ENCODE measurements around the gene NPW.

NPW gene

DNA sequence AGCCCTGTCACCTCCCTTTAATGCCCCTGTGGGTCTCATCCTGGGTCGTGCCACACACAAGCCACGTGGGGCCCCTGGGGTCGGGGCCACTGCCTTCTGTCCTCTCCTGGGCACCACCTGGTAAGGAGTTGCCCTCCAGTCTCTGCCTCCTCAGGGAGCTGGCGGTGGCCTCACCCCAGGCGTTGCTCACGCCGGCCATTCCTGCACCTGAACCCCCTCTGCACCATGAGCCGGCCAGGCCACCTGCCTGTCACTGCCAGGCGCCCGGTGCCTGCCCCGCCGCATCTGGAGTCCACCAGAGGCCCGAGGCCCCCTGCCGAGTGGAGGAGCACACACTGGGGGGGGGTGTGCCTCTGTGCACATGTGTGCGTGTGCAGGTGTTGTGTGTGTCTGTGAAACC, 17.5 kb downstream of the NPW start:
- DNase-seq: no peak

DNA sequence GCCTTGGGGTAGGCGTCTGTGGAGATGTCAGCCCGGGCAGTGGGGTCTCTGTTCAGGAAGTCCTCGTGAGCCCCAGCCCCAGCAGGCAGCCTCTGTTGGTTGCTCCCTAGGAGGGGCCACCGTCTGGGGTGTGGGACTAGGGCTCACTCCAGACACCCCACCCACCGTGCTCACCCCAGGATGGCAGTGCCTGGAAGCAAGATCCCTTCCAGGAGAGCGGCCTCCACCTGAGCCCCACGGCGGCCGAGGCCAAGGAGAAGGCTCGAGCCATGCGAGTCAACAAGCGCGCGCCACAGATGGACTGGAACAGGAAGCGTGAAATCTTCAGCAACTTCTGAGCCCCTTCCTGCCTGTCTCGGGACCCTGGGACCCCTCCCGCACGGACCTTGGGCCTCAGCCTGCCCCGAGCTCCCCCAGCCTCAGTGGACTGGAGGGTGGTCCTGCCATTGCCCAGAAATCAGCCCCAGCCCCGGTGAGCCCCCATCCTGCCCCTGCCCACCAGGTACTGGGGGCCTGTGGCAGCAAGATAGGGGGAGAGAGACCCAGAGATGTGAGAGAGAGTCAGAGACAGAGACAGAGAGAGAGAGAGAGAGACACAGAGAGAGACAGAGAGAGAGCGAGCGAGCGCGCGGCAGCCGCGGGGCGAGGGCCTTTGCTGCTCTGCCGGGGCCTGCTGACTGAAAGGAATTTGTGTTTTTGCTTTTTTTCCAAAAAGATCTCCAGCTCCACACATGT, 18.2 kb downstream of the NPW start:
- DNase-seq: no peak

DNA sequence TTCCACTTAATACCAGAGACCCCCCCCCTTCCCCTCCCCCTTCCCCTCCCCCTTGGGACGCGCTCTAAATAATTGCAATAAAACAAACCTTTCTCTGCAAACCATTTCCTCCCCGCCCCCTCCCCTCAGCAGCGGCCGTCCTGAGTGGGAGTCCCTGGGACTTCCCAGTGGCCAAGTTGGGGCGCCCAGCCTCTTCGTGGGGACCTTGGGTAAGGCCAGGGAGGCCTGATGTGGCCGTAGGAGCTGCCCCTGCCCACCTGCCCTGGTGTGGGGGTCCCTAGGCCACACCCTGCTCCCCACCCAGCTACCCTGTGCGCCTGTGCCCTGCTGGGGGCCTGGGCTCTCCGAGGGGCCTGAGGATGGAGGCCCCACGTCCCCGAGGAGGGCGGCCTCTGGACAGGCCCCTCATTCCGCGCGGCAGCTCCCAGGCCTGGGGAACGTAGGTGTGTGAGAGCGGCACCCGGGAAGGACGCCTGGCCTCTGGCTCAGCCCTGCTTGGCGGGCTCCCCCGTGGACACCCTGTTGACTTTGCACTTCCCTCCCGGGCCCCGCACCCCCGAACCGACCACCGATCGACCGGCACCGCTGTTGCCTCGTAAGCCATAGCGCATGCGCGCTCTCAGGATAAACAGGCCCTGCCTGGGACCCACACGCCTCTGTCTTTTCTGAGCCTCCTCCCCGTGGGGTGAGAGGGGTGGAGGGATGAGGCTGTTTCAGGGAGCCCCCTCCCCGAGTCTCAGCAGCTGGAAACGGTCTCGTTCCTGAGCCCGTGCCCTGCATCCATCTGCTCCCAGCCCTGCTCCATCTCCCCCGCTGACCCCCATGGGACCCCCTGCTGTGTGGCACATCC, 19.0 kb downstream of the NPW start:
- DNase-seq: no peak

DNA sequence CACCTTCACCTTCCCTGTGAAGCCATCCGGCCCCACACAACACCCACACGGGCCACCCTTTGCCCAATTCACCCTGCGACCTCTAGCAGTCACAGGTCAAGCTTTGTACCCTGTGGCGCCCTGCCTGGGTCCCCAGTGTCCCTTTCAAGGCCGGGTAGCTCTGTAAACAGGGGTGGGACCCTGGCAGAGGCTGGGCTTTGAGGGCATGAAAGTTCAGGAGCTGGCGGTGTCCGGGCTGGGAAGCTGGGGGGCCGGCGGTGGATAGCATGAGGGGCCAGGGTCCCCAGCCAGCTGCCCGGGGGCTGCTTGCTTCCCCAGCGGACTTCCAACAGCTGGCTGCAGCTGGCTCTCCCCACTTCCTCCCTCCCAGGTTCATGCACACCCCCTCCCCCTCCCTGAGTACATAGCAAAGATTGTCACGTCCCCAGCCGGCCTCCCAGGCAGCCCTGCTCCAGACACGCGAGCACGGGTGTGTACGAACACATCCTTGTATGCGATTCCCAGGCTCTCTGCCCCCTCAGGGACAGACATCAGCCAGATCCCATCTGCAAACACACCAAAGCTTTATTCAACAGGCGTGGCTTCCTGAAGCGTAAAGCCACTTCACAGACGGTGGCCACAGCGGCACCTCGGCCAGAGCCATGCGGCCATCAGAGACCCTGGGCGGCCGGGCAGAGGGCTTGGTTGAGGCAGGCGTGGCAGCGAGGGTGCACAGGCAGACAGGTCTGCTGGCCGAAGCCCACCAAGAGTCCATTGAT, 19.9 kb downstream of the NPW start:
- DNase-seq: peak; percentile 79

DNA sequence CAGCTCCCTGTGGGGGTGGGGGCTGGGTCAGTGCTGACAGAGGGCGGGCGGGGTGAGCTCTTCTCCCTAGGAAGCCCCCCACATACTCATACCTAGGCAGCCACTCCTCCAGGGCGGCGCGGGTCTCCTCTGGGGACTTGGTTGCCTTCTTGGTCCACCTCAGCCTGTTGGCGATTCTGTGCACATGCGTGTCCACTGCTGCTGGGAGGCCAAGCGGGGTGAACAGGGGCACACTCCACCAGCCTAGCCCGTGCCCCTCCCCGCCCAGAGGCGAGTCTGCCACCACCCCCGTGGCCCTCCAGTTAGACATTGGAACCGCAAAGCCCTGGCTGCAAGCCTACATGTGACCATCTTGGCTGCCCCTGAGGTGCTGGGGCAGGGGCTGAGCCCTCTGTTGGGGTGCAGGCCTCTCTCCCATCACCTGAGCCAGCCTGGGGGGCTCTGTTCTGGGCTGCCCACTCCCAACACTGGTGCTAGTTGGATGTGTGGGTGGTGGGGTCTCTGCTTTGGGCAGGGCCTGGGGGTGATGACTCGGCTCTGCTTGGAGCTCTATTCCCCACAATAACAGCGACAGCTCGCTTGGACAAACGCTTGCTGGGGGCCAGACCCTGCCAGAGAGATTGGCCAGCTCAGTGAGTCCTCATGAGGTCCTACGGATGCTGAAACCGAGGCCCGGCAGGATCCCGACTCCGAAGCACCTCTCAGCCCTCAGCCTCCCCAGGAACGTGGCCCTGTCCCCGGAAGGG, 20.6 kb downstream of the NPW start:
- DNase-seq: no peak

DNA sequence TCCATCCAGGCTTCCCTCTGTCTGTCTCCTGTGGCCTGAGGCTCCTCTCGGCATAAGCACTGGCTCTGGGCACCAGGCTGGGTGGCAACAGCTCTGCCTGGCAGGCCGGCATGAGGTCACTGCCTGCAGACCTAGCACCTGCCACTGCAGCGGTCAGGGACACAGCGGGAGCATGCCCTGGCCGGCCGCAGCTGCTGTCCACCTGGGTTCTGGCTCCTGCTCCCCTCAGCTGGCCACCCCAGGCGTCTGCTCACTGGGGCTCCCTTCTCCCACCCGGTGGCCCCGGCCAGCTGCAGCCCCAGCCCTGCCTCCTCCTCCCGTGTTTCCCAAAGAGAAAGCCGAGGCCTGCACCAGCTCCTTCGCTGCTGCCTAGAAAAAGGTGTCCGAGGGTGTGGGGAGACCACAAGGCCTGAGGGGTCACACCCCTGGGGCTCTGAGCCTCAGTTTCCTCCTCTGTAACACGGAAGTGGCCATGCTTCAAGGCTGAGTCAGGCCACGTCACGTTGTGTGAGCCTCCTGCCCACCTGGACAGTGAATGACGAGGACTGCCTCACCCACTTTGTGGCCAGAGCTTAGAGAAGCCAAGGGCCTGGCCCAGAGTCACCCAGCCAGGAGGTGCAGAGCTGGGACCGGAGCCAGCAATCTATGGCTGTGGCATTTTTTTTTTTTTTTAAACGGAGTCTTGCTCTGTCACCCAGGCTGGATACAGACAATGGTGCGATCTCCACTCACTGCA, 21.4 kb downstream of the NPW start:
- peak; percentile 48 for DNase-seq

DNA sequence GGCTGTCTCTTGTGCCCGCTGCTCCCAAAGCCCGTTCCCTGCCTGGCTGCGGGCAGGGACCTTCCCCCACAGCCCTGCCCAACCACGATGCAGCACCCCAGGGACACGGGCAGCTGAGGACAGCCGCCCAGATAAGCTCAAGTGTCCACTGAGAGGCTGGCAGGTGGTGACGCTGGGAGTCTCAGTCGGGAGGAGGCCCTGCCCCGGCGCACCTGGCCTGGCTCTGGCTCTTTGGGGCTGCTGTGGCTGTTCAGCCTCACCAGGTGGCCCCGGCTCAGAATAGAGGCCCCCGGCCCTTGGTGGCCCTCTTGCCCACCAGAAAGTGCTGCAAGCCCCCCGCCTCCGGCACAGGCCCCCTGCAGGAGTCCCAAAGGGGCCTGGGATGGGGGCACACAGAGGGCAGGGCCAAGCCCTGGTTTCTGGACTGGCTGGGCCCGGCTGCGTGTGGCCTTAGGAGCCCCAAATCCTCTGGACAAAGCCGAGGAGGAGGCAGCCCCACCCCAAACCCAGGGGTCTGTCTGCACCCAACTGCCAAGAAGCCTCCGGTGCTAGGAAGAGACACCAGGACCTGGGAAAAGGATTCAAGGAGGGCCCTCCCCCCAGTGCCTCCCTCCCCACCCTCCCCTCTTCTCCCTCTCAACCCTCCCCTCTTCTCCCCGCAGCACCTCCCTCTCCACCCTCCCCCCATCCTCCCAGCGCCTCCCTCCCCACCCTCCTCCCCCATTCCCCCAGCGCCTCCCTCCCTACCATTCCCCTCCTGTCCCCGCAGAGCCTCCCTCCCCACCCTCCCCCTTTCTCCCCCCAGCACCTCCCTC, 22.8 kb downstream of the NPW start:
- DNase-seq: peak; percentile 92

DNA sequence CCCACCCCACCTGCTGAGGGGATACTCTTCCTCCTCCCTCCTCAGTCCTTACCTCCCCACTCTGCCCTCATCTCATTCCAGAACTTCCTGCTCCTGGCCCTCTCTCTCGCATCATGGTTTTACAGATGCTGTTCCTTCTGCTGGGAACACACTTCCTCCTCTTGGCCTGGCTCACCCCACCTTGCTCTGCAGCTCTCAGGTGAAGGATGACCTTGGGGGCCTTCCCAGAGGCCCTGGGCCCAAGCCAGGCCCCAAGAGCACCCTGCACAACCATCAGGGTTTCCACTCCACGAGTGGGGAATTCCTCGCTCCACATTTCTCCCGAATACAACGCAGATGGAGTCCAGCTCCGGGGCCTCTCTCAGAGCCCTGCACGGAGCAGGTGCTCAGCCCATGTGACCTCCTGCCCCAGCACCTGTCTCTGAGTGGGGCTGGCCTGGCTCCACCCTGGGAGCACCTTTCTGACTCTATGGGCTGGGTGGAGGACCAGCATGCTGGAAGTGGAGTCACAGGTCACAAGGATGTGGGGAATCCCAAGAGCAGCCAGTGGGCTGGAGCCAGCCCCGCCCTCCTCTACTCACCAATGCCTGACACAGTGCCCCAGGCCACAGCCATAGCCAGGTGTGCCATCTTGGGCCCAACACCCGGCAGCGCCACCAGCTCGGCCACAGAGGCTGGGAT, 23.5 kb downstream of the NPW start:
- peak; percentile 87 for DNase-seq

DNA sequence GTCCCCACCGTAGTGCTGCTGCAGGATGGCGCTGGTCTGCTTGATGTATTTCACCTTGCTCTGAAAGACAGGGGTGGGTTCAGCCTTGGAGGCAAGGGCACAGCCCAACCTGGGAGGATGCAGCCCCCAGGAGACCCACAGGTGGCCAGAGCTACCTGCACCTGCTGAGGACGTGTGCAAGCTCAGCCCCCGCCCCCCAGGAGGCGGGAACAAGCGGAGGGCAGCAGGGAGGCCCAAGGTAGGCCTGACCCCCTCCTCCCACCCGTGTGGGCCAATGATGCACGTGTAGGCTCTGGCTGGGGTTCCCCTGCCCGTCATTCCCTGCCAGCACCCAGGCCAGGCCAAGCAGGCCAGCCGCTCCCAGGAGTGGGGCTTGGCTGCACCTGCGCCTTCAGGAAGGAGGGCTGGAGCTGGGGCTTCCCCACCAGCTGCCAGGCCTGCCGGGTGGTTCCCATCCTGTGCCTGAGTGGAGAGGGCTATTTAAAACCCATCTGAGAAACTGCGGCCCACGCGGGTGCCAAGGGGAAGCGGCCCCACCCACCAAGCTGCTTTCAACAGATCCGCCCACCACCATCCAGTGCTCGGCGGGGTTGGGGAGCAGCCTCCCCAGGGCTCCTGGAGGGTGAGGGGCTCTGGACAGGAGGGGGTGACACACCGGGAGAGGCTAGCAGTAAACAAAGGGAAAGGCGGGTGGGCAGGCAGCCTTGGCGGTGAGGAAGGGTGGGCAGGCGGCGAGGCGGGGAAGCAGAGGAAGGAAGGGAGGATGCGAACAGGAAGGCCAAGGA, 24.3 kb downstream of the NPW start:
- peak; percentile 82 for DNase-seq

DNA sequence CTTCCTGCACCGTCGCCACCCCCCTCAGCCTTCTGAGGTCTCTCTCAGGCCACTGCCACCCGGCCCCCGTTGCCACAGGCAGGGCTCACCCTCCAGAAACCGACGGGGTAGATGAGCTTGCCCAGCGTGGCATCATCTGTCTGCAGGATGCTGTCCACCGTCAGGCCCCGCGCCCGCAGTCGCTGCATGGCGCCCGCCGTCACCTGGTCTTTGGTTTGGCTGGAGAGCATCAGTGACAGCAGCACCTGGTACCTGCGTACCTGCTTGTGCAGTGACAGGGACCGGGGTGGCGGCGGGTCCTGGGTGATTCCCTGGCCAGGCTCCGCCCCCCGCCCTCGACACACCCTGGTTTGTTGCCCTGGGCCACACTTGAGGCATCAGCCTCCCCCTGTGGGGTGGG, 25.0 kb downstream of the NPW start:
- no peak for DNase-seq

DNA sequence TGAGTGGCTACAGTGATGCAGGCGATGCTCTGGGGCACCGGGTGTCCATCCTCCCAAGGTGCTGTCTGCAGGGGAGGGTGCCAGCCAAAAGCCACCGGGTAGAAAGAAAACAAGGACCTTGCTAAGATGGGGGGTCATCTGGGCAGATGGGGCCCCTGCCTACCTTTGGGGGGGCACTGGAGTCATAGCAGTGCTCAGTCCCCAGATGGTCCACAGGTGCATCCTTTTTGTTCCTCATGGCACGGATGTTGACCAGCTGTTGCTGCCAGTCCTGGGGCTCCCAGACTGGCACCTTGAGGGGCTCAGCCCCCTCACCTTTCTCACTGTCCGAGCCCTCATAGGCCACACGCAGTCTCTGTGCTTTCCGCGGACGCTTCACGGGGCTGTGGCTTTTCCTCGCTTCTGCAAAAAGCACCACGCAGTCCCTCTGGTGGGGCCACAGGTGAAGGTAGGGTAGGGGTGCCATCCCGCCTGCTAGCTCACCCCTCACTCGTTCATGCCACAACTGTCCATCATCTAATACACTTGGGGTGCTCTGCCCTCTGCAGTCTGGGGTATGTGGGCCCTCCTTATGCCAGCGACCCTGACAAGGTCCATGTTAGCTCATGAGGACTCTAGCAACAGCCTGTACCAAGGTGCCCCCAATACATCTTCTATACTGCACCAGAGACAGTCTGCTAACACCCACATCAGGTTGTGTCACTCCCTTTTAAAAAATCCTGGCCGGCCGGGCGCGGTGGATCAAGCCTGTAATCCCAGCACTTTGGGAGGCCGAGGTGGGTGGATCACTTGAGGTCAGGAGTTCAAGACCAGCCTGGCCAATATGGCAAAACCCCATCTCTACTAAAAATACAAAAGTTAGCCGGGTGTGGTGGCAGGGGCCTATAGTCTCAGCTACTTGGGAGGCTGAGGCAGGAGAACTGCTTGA, 26.6 kb downstream of the NPW start:
- DNase-seq: no peak

DNA sequence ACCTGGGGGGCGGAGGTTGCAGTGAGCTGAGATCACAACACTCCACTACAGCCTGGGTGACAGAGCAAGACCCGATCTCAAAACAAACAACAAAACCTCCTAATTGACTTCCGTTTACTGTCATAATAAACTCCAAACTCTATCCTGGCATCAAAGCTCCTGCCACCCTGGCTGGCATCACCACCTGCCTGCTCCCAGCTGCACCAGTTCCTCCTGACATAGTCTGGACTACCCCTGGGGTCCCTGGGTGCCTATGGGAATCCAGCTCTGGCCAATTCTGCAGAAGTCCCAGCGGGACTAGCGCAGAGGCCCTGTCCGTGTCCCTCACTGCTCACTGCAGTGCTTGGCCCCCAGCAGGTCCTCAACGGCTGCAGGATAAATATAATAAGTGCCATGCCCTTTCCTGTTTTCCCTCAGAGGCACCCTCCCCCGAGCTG, 27.3 kb downstream of the NPW start:
- DNase-seq: peak; percentile 72

DNA sequence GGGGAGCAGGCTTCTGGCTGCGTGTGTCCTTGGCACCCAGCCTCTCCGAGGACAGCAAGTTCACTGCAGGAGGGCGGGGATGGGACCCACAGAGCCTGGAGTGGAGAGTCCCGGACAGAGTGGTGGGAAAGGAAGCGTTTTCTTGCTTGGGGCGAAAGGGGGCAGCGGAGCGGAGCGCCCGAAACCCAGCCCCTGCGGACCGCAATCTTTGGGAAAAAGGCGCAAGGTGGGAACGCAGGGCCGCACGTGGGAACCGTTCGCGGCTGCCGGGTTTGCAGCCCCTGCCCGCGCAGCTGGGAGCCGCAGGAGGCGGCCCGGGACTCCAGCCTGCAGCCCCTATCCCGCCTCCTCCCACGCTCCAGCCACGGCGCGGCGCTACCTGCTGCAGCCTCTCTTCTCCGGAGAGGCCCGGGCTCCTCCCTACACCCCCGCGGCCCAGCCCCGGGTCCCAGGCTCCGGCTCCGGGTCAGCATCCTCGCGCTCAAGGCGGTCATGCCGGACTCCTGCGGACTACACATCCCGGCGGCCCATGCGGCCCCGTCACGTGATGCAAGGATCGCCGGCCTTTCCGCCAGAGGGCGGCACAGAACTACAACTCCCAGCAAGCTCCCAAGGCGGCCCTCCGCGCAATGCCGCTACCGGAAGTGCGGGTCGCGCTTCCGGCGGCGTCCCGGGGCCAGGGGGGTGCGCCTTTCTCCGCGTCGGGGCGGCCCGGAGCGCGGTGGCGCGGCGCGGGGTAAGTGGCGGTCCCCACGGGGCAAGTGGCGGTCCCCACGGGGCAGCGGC, 27.9 kb downstream of the NPW start, which contains the start of the genes NTHL1 and TSC2:
Gene NTHL1, minus strand, starts transcription at position 505 of the 786 bp plus-strand sequence. Its CDS starts 11 bp downstream, at position 494.
Gene TSC2, plus strand, starts transcription at position 656 of the 786 bp plus-strand sequence. CDS start 631 bp downstream, outside the sequence.
- DNase-seq: peak; percentile 92

DNA sequence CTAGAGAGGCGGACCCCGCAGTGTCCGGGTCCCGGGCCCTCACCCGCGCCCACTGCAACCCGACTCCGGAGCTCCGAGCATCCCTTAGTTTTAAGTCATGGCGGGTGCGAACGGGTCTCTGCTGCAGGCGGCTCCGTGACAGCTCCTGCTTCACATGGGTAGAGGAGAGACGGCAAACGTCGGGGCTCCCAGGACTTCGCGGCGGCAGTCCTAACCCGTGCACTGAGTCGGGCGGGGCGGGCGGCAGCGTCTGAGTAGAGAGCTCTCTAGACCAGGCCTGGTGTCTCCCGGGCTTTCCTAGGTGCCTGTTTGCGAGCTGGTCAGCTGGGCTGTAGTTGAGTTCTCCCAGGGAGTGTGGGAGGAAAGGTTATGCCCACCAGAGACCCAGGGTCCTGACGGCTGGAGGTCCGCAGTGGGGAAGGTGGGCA, 28.5 kb downstream of the NPW start:
- DNase-seq: no peak

DNA sequence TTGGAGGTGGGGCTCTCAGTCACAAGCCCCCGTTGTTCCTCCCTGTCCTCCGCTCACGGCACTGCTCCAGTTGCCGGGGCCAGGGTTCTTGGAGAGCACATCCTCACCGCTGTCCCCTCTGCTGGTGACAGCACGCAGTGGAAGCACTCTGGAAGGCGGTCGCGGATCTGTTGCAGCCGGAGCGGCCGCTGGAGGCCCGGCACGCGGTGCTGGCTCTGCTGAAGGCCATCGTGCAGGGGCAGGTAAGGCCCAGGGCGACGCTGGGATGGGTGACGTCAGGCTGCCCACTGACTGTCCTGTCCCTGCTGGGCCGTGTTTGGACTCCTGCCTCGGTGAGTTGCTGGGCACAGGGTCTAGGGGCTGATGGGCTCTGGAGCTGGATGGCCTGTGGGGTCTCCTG, 33.6 kb downstream of the NPW start:
- no peak for DNase-seq

DNA sequence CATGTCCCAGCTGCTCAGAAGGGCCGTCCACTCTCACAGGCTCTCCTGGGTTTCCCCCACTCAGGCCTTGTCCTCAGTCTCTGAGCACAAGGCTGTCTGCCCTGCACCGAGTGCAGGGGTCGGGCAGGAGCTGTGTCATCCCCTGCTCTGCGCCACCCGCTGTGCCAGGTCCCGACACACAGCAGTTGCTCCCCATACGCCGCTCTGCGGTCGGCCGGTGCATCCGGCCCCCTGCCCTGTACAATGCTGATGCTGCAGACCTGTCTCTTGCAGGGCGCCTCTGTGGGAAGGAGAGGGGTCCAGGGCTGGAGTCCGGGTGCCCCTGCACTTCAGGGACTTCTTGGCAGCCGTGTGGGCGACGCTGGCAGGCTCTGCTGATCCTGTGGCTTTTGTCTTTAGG, 34.3 kb downstream of the NPW start:
- DNase-seq: no peak

DNA sequence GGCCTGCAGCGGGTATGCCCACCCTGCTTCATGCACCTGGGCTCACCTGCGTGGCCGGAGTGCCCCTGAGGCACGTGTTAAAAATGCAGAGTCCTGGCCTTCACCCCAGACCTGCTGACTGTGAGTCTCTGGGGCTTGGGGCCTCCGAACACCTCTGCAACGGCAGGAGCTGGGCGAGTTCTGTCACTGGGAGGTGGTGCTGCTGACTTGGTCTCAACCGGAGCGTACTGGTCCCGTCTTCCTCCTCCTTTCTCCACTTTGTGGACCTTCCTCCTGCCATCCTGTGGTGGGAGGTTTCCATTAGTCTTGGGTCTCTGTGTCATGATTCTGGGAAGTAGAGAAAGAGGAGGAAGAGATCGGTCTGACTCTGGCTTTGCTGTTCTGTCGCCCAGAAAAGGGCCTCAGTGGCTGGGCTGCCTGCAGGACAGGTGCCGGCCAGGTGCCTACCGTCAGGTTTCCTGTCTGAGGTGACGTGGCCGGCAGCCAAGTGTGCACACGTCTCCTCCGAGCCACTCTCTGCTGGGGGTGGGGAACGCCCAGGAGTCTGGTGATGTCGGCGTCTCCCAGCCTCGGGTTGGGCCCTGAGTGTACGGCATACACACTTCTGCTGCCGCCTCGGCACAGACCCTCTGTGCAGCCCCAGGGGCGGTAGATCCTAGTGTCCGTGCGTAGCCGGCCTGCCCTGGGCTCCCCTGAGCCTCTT, 35.1 kb downstream of the NPW start:
- DNase-seq: peak; percentile 90

Data from DMS153 (cell line).